ENCODE measurements around the gene TRIB2. TPM values are rescaled to one million over a fixed set of nuclear protein-coding genes. Genes with fewer than 3 reads are reported as not detected.

Gene TRIB2
- total RNA-seq, 4 donors from 2014 or later: 182 to 554 (median 315) TPM

GRCh38 chr2:12762337-12762736 is 45.6 kb downstream of the TRIB2 start:
- 95 to 96% methylated on average over 2 of the region's 2 CpGs for WGBS, 2 donors
- TF ChIP-seq, protein P1, sequence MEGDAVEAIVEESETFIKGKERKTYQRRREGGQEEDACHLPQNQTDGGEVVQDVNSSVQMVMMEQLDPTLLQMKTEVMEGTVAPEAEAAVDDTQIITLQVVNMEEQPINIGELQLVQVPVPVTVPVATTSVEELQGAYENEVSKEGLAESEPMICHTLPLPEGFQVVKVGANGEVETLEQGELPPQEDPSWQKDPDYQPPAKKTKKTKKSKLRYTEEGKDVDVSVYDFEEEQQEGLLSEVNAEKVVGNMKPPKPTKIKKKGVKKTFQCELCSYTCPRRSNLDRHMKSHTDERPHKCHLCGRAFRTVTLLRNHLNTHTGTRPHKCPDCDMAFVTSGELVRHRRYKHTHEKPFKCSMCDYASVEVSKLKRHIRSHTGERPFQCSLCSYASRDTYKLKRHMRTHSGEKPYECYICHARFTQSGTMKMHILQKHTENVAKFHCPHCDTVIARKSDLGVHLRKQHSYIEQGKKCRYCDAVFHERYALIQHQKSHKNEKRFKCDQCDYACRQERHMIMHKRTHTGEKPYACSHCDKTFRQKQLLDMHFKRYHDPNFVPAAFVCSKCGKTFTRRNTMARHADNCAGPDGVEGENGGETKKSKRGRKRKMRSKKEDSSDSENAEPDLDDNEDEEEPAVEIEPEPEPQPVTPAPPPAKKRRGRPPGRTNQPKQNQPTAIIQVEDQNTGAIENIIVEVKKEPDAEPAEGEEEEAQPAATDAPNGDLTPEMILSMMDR (IDR thresholded peaks at IDR 0.05): no peak

GRCh38 chr2:12762976-12763375 is 46.2 kb downstream of the TRIB2 start:
- H3K27ac ChIP-seq: peak overlapping the region in 1 of 4 donors; percentile 49
- TF ChIP-seq, protein P1 (IDR thresholded peaks at IDR 0.05): no peak
- TF ChIP-seq POLR2A (IDR thresholded peaks at IDR 0.05): no peak
- TF ChIP-seq EP300 (IDR thresholded peaks at IDR 0.05): no peak
- H3K4me1 ChIP-seq: peaks cover 0 to 11% (median 3%) of the 10 kb centered on the region in 4 donors
- H3K4me3 ChIP-seq: no peak overlapping the region
- H3K27me3 ChIP-seq: no peaks in the 10 kb centered on the region
- 61 to 62% methylated on average over 4 of the region's 4 CpGs for WGBS, 2 donors
- peaks cover 0 to 8% (median 0%) of the 10 kb centered on the region in 4 donors for H3K9me3 ChIP-seq
- no peaks in the 10 kb centered on the region for H3K36me3 ChIP-seq
- no peak for DNase-seq (ENCODE audit: low spot score in 2 of 2)

More at GRCh38 chr2:12762337-12762736, 45.6 kb downstream of the TRIB2 start:
- Histone ChIP-seq H3K27me3 (no peaks in the 10 kb centered on the region), H3K4me1 (peaks cover 0 to 11% (median 3%) of the 10 kb centered on the region in 4 donors), H3K27ac (no peak overlapping the region), H3K36me3 (no peaks in the 10 kb centered on the region), H3K9me3 (peaks cover 0 to 8% (median 0%) of the 10 kb centered on the region in 4 donors), H3K4me3 (no peak overlapping the region)
- no peak for DNase-seq (ENCODE audit: low spot score in 2 of 2)

GRCh38 chr2:12763486-12763885 is 46.8 kb downstream of the TRIB2 start:
- H3K27me3 ChIP-seq: no peaks in the 10 kb centered on the region
- no peak overlapping the region for H3K4me3 ChIP-seq
- no peak overlapping the region for H3K27ac ChIP-seq
- no peaks in the 10 kb centered on the region for H3K36me3 ChIP-seq
- no peak for DNase-seq (ENCODE audit: low spot score in 2 of 2)
- TF ChIP-seq, protein P1 (IDR thresholded peaks at IDR 0.05): no peak
- TF ChIP-seq EP300 (IDR thresholded peaks at IDR 0.05): no peak
- TF ChIP-seq POLR2A (IDR thresholded peaks at IDR 0.05): no peak
- peaks cover 0 to 8% (median 0%) of the 10 kb centered on the region in 4 donors for H3K9me3 ChIP-seq
- H3K4me1 ChIP-seq: peaks cover 0 to 11% (median 3%) of the 10 kb centered on the region in 4 donors
- WGBS, 2 donors: 53 to 57% methylated on average over 4 of the region's 4 CpGs

DNA sequence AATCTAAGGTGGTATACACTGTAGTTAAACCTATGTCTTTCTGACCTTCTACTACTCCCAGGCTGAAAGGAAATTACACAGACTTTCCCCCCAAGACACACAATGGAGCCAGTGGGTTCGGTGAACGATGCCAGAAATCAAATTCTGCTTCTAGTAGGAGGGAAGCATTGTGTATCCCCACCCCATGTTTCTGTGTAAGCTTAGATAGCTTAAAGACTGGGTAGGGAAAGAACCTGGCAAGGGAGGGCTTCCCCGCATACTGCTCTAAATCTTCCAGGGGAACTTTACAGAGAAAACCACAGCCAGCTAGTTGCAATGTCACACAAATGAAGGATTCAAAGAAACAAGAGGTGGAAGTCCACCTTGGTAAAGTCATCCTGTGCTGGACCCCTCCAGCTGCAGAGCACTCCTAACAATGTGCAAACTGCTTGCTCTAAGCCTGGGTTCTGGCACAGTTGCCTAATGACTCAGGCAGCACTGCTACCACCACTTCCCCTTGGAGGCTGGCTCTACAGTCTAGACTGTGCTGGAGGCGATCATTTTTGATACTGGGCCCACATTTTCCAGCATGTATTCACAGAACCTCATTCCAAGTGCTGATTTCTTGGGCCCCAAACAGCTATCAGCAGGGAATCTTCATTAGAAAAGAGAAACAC is 47.5 kb downstream of the TRIB2 start:
- peaks cover 0 to 8% (median 0%) of the 10 kb centered on the region in 4 donors for H3K9me3 ChIP-seq
- 70 to 86% methylated on average over 4 of the region's 4 CpGs for WGBS, 2 donors
- H3K36me3 ChIP-seq: no peaks in the 10 kb centered on the region
- TF ChIP-seq POLR2A (IDR thresholded peaks at IDR 0.05) (no peak), EP300 (IDR thresholded peaks at IDR 0.05) (no peak)
- TF ChIP-seq, protein P1 (IDR thresholded peaks at IDR 0.05): no peak
- no peaks in the 10 kb centered on the region for H3K27me3 ChIP-seq
- H3K4me3 ChIP-seq: no peak overlapping the region
- H3K4me1 ChIP-seq: peaks cover 0 to 11% (median 3%) of the 10 kb centered on the region in 4 donors
- no peak overlapping the region for H3K27ac ChIP-seq
- no peak for DNase-seq (ENCODE audit: low spot score in 2 of 2)

GRCh38 chr2:12764849-12765605 is 48.3 kb downstream of the TRIB2 start:
- TF ChIP-seq POLR2A (IDR thresholded peaks at IDR 0.05) (no peak), EP300 (IDR thresholded peaks at IDR 0.05) (no peak)
- TF ChIP-seq, protein P1 (IDR thresholded peaks at IDR 0.05): no peak
- Histone ChIP-seq H3K27ac (no peak overlapping the region), H3K4me3 (no peak overlapping the region), H3K27me3 (no peaks in the 10 kb centered on the region), H3K4me1 (peaks cover 0 to 11% (median 3%) of the 10 kb centered on the region in 4 donors), H3K9me3 (peaks cover 0 to 8% (median 0%) of the 10 kb centered on the region in 4 donors), H3K36me3 (no peaks in the 10 kb centered on the region)
- DNase-seq (ENCODE audit: low spot score in 2 of 2): no peak
- WGBS, 2 donors: 78 to 82% methylated on average over 7 of the region's 7 CpGs

Data from tibial nerve (tissue), 4 donors.